Thyroid gland (tissue), 4 donors: ENCODE results near the gene SATB2. TPM values are rescaled to one million over a fixed set of nuclear protein-coding genes. Genes with fewer than 3 reads are reported as not detected.

ENCODE experiments used
- DNase-seq, 2 donors: peaks; one replicate each; pipeline ENCODE4 v3.0.0-alpha.2; 2019
- H3K27ac ChIP-seq, 3 donors: fragments of 200-600 bp; sonication (generic); 1 replicate in 2 of 3; 2 replicates in 1 of 3; pipeline ENCODE4 v1.5.1; 2016 to 2019; ENCODE audit warnings: mild to moderate bottlenecking in 1 of 3, moderate library complexity in 1 of 3
- H3K27me3 ChIP-seq: fragments of 200-600 bp; sonication (generic); one replicate; pipeline ENCODE4 v1.5.1; 2019
- H3K36me3 ChIP-seq, 2 donors: fragments of 200-600 bp; sonication (generic); one replicate each; pipeline ENCODE4 v1.5.1; 2016 to 2019
- H3K4me1 ChIP-seq, 2 donors: fragments of 200-600 bp; sonication (generic); one replicate each; pipeline ENCODE4 v1.5.1; 2017 to 2019
- H3K4me3 ChIP-seq, 3 donors: fragments of 200-600 bp; sonication (generic); replicated peaks in 1 of 3; 1 replicate in 2 of 3; 2 replicates in 1 of 3; pipeline ENCODE4 v1.5.1; 2016; ENCODE audit warnings: mild to moderate bottlenecking in 1 of 3
- H3K9me3 ChIP-seq: fragments of 200-600 bp; sonication (generic); one replicate; pipeline ENCODE4 v1.5.1; 2017
- POLR2A ChIP-seq, 2 donors: fragments of 450-650 bp; IDR thresholded peaks; one replicate each; pipeline ENCODE4 v1.6.1; 2017; ENCODE audit warnings: antibody characterized with exemption in 2 of 2, mild to moderate bottlenecking in 2 of 2, moderate library complexity in 1 of 2
- WGBS, 2 donors: methylation state at CpG; one replicate each; pipeline ENCODE4 v1.1.5; 2017; 5-methylcytosine and 5-hydroxymethylcytosine counted together
- intact Hi-C: fragments of 100-400 bp; cut with DNase I; formaldehyde crosslinking; loops from one replicate; pipeline ENCODE4 v1.15.1; 2023
- total RNA-seq, 4 donors: library from RNA; depleted of rRNA; stranded (reverse); fragments of >200 nt; gene quantifications; one replicate each; pipeline ENCODE4 v1.2.3, GENCODE V29; 2016
- TF ChIP-seq, protein P1 (sequence below), 6 experiments: fragments of 200-600 bp in 3 of 6; fragments of 450-650 bp in 3 of 6; sonication (generic) in 3 of 6; IDR thresholded peaks; one replicate each; pipeline ENCODE4 v1.5.1; 2016 to 2019; ENCODE audit warnings: antibody characterized with exemption in 6 of 6, mild to moderate bottlenecking in 2 of 6, inconsistent platforms in 1 of 6, moderate library complexity in 1 of 6

Gene SATB2
- total RNA-seq, 4 donors from 2014 or later: 1.9 to 2.9 (median 1.9) TPM

DNA sequence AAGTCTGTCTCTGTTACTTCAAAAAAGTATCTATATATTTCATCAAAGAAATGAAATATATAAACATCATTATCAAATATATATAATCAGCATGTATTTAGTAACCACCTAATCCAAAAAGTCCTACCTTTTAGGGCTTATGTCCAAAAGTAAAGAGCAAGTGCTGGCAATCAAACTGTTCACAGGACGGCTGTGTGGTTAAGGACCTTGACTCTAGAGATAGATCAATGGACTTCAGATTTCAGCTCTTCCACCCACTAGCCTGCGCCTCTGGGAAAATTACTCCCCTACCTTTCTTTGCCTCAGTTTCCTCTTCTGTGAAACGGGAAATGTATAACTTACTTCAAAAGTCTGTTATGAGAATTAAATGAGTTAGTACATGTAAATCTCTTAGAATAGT is 29.4 kb downstream of the SATB2 start:
- Histone ChIP-seq H3K27me3 (no peaks in the 10 kb centered on the region), H3K9me3 (no peaks in the 10 kb centered on the region), H3K4me3 (no peak overlapping the region), H3K4me1 (no peaks in the 10 kb centered on the region), H3K27ac (no peak overlapping the region), H3K36me3 (no peaks in the 10 kb centered on the region)
- intact Hi-C loops: no loop called here
- DNase-seq: no peak
- TF ChIP-seq POLR2A (IDR thresholded peaks at IDR 0.05): no peak
- TF ChIP-seq, protein P1, sequence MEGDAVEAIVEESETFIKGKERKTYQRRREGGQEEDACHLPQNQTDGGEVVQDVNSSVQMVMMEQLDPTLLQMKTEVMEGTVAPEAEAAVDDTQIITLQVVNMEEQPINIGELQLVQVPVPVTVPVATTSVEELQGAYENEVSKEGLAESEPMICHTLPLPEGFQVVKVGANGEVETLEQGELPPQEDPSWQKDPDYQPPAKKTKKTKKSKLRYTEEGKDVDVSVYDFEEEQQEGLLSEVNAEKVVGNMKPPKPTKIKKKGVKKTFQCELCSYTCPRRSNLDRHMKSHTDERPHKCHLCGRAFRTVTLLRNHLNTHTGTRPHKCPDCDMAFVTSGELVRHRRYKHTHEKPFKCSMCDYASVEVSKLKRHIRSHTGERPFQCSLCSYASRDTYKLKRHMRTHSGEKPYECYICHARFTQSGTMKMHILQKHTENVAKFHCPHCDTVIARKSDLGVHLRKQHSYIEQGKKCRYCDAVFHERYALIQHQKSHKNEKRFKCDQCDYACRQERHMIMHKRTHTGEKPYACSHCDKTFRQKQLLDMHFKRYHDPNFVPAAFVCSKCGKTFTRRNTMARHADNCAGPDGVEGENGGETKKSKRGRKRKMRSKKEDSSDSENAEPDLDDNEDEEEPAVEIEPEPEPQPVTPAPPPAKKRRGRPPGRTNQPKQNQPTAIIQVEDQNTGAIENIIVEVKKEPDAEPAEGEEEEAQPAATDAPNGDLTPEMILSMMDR (IDR thresholded peaks at IDR 0.05): no peak
- WGBS, 2 donors: 95 to 97% methylated on average over 3 of the region's 3 CpGs

DNA sequence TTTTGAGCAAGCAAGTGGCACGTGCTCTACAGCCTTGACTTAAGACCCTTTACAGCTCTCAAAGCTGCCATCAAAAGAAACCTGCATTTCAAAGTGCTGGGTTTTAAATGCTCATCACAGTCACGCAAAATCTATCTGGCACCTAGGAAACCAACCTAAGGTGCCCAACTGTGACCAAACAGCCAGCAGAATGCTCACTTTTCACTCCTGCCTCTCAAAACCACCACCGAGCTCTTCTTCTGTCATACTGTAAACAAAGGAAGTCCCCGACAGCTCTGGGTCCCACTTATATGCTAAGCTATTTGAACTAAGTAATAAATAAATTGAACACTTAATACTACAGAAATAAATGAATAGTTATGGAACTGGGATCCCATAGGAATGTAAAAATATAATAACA is 33.6 kb downstream of the SATB2 start:
- Histone ChIP-seq H3K4me3 (no peak overlapping the region), H3K27ac (no peak overlapping the region), H3K27me3 (no peaks in the 10 kb centered on the region), H3K9me3 (no peaks in the 10 kb centered on the region), H3K4me1 (no peaks in the 10 kb centered on the region), H3K36me3 (no peaks in the 10 kb centered on the region)
- WGBS, 2 donors: 27 to 47% methylated on average over 4 of the region's 4 CpGs
- intact Hi-C loops: no loop called here
- no peak for DNase-seq
- no peak for TF ChIP-seq POLR2A (IDR thresholded peaks at IDR 0.05)
- TF ChIP-seq, protein P1 (IDR thresholded peaks at IDR 0.05): no peak

DNA sequence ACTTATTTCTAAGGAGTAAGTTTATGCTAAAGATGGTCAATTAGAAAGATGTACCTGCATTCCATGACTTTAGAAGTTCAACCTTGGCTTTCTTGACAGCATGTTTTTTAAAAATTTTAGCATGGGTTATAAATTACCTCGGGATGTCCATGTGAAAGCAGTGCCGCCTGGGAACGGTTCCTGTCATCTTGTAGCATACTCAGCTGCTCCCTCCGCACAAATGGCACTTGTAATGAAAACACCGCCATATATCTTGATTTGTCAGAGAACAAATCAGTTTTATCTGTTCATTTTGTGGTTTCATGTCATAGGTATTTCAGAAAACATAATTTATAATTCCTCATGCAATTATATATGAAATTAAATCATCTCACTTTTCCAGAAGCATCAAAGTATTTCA is 38.3 kb downstream of the SATB2 start:
- intact Hi-C loops: no loop called here
- no peak overlapping the region for H3K27ac ChIP-seq
- TF ChIP-seq POLR2A (IDR thresholded peaks at IDR 0.05): no peak
- TF ChIP-seq, protein P1 (IDR thresholded peaks at IDR 0.05): no peak

DNA sequence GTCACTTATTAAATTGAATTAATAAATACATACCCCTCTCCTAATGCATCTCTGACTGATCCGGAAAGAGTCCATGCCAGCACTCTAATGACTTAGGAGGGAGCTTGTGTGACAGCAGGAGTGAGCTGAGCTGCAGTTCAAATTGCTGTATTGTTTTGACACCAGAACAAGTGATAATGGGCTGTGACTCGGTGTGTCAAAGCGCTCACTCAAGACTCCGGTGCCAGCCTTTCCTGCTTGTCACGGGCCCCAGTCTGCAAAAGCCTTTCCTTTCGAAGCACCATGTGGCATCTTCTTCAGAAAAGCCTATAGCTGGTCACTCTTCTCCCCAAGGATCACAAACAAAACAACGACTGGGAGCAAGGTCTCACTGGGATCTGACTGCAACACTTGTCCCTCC is 43.3 kb downstream of the SATB2 start:
- no peaks in the 10 kb centered on the region for H3K36me3 ChIP-seq
- 44 to 47% methylated on average over 5 to 7 of the region's 7 CpGs for WGBS, 2 donors
- H3K4me1 ChIP-seq: no peaks in the 10 kb centered on the region
- no peaks in the 10 kb centered on the region for H3K9me3 ChIP-seq
- H3K27me3 ChIP-seq: no peaks in the 10 kb centered on the region
- intact Hi-C loops: no loop called here
- no peak for DNase-seq
- no peak for TF ChIP-seq POLR2A (IDR thresholded peaks at IDR 0.05)
- TF ChIP-seq, protein P1 (IDR thresholded peaks at IDR 0.05): no peak
- no peak overlapping the region for H3K27ac ChIP-seq
- no peak overlapping the region for H3K4me3 ChIP-seq

More for the DNA sequence above, 38.3 kb downstream of the SATB2 start:
- DNase-seq: no peak
- WGBS, 2 donors: 89 to 92% methylated on average over 5 of the region's 5 CpGs
- Histone ChIP-seq H3K36me3 (no peaks in the 10 kb centered on the region), H3K4me1 (no peaks in the 10 kb centered on the region), H3K4me3 (no peak overlapping the region), H3K27me3 (no peaks in the 10 kb centered on the region), H3K9me3 (no peaks in the 10 kb centered on the region)

DNA sequence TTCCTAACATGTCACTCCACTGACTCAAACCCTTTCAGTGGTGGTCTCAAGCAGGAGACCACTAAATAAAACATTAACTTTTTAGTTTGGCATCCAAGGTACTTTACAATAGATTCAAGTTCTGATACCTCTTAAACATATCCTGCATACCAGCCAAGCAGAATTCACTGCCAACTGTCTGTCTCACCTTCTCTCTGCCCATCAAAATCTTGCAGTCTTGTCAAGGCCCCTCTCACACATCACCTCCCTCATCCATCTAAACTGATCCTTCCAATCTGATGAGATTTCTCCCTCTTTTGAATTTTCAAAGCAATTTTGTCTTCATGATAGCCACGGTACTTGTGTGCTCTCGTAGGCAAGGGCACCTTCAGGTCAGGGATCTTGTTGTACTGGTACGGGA is 43.7 kb downstream of the SATB2 start:
- no peak for DNase-seq
- TF ChIP-seq POLR2A (IDR thresholded peaks at IDR 0.05): no peak
- TF ChIP-seq, protein P1 (IDR thresholded peaks at IDR 0.05): no peak
- no peaks in the 10 kb centered on the region for H3K27me3 ChIP-seq
- H3K36me3 ChIP-seq: no peaks in the 10 kb centered on the region
- no peaks in the 10 kb centered on the region for H3K9me3 ChIP-seq
- no peaks in the 10 kb centered on the region for H3K4me1 ChIP-seq
- 81 to 93% methylated on average over 3 of the region's 3 CpGs for WGBS, 2 donors
- intact Hi-C loops: no loop called here
- no peak overlapping the region for H3K27ac ChIP-seq
- no peak overlapping the region for H3K4me3 ChIP-seq
